ENCODE results near the gene SMKR1.
A peak's percentile ranks its signal among the peaks of the same experiment; 100 is the strongest.
"Not testable (repeated sequence)": the region's sequence is repeated elsewhere in the genome, so short reads cannot be mapped to it uniquely, and the experiment has no call there.

Gene SMKR1

GRCh38 chr7:129530795-129531391 lies 28.6 kb downstream of the SMKR1 start:
- peak; percentile 24 for DNase-seq

- DNase-seq: no peak
Measured at GRCh38 chr7:129531721-129532120, 29.4 kb downstream of the SMKR1 start.

GRCh38 chr7:129532375-129532774 lies 30.0 kb downstream of the SMKR1 start:
- DNase-seq: no peak

GRCh38 chr7:129534558-129535274 lies 32.4 kb downstream of the SMKR1 start:
- not testable (repeated sequence) for DNase-seq

GRCh38 chr7:129535896-129536295 lies 33.6 kb downstream of the SMKR1 start:
- no peak for DNase-seq

- no peak for DNase-seq
Measured at GRCh38 chr7:129536323-129536722, 34.0 kb downstream of the SMKR1 start.

GRCh38 chr7:129538790-129539189 lies 36.5 kb downstream of the SMKR1 start:
- no peak for DNase-seq

GRCh38 chr7:129540340-129540739 lies 38.0 kb downstream of the SMKR1 start:
- DNase-seq: no peak

GRCh38 chr7:129544700-129545099 lies 42.4 kb downstream of the SMKR1 start:
- no peak for DNase-seq

- DNase-seq: peak; percentile 8
Measured at GRCh38 chr7:129550693-129551360, 48.5 kb downstream of the SMKR1 start.

- peak; percentile 35 for DNase-seq
Measured at GRCh38 chr7:129553899-129554461, 51.6 kb downstream of the SMKR1 start.

GRCh38 chr7:129556607-129557133 lies 54.3 kb downstream of the SMKR1 start:
- no peak for DNase-seq

GRCh38 chr7:129557686-129558481 lies 55.6 kb downstream of the SMKR1 start:
- no peak for DNase-seq

- DNase-seq: no peak
Measured at GRCh38 chr7:129559564-129559963, 57.2 kb downstream of the SMKR1 start.

GRCh38 chr7:129560831-129561230 lies 58.5 kb downstream of the SMKR1 start:
- DNase-seq: no peak

- DNase-seq: no peak
Measured at GRCh38 chr7:129561677-129562359, 59.5 kb downstream of the SMKR1 start.

Data from fibroblast of skin of scalp (primary cell).